ENCODE measurements around the gene SEMA6A.

SEMA6A gene, protein sequence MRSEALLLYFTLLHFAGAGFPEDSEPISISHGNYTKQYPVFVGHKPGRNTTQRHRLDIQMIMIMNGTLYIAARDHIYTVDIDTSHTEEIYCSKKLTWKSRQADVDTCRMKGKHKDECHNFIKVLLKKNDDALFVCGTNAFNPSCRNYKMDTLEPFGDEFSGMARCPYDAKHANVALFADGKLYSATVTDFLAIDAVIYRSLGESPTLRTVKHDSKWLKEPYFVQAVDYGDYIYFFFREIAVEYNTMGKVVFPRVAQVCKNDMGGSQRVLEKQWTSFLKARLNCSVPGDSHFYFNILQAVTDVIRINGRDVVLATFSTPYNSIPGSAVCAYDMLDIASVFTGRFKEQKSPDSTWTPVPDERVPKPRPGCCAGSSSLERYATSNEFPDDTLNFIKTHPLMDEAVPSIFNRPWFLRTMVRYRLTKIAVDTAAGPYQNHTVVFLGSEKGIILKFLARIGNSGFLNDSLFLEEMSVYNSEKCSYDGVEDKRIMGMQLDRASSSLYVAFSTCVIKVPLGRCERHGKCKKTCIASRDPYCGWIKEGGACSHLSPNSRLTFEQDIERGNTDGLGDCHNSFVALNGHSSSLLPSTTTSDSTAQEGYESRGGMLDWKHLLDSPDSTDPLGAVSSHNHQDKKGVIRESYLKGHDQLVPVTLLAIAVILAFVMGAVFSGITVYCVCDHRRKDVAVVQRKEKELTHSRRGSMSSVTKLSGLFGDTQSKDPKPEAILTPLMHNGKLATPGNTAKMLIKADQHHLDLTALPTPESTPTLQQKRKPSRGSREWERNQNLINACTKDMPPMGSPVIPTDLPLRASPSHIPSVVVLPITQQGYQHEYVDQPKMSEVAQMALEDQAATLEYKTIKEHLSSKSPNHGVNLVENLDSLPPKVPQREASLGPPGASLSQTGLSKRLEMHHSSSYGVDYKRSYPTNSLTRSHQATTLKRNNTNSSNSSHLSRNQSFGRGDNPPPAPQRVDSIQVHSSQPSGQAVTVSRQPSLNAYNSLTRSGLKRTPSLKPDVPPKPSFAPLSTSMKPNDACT

DNA sequence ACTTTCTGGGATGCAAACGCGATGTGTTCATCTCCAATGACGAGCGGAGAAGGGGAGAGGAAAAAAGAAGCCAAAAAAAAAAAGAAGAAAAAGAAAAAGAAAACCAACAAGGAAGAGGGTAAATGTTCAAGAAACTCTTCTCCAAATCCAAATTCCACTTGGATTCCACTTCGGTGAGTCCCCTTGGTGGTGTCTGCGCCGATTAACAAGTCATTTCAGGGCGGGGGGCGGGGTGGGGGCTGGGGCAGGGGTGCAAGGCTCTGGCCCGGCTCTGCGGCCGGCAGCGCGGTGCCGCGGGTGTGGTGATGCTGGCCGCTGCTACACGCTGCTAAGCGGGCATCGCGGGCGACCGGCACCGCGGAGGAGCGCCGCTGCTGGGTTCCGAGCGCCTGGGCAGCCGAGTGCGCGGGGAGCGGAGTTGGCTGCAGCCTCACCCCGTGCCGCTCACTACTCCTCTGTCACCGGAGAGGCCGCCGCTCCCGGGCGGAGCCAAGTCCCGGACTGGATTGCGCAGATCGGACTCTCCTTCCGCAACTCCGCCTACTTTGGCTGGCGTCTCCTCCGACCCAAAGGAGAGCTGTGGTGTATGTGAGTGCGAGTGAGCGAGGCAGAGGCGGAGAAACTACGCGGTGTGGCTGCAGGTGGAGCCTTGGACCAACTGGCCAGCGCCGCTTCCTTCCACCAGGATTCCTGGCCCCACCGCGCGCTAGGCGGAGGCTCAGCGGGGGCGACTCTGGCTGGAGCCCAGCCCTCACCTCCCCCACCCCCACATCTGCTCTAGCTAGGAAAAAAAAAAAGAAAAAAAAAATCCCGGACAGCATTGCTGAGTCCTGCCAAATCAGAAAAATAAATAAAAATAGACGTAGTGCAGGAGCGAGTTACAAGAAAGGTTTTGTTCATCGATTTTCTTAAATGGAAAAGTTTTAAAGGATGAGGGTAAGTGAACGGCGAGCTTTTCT, at the start of gene SEMA6A:
Gene SEMA6A, minus strand, starts transcription at position 457 of the 959 bp plus-strand sequence. CDS start 69,879 bp downstream, outside the sequence.
- DNase-seq, result no peak

DNA sequence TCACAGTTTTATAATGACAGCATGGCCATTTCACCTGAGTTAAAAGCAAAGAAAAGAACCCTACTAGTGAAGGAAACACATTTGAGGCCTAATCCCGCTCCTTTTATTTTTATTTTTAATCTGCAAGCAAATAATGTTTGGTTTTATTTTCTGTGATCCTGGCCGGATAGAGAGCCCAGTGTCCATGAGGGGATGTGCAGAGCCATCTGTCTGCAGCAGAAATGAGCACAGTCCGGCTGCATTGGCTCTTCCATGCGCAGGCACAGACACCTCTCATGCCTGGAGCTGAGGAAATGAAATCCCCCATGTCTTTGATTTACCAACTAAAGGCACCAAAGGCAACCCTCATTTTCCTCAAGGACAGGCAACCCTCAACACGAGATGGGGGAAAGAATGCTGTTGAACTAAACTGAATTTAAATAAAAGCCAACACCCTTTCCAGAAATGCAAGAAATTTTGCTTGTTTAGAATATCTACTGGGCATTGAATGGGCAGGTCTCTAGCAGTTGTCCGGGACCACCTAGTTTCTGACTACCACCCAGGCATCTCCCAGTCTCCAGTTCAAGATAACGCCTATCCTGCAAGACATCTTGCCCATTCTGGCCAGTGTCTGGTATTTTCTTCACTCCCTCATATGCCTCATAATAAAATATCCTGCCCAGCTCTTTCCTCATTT, 47.9 kb upstream of the SEMA6A start:
- no peak for DNase-seq

DNA sequence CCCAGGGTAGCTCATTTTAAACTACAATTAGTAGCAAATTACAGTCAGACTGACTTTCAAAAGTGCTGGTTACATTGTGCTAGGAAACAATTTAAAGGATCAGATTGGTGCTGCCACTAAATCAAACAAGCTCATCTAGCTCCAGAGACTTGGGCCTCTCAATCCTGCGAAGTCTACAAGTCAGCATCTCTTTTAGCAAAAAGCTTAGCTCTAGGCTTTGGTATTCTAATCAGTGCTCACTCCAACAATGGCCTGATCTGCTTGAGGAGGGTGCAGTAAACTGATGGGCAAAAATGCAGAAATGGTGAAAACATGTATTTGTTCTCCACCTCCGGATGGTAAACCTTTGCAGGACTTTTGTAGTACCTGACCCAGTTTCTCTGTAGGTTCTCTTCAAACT, 47.0 kb upstream of the SEMA6A start:
- DNase-seq, result no peak

DNA sequence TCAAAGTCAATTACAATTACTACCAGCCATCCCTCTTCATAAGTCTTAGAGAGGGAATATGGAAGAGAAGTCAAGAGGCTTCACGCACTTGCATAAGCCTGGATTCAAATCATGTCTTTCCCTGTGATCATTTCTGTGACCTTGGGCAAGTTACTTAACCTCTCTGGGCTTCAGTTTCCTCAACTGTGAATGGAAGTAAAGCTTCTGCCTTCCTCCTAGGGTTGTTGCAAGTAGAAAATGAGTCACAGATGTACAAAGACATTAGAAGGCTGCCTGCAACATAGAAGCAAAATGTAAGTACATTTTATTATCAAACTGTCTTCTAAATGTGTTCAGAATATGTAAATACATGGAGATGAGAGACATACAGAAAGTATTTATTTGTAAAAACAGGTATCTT, 42.3 kb upstream of the SEMA6A start:
- DNase-seq, result no peak

DNA sequence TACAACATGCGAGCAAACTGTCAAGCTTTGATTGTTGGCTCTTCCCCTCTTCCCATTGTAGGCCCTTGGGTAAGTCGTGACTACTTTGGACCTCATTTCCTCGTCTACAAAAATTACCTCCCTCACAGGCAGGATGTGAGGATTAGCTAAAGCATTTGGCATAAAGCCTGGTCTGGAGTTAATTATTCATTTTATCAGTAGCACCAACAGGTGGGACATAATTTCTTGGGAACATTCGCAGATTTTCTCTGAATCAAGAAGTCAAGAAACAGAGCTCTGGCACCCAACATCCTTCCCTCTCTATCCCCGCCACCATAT, 39.9 kb upstream of the SEMA6A start:
- no peak for DNase-seq

DNA sequence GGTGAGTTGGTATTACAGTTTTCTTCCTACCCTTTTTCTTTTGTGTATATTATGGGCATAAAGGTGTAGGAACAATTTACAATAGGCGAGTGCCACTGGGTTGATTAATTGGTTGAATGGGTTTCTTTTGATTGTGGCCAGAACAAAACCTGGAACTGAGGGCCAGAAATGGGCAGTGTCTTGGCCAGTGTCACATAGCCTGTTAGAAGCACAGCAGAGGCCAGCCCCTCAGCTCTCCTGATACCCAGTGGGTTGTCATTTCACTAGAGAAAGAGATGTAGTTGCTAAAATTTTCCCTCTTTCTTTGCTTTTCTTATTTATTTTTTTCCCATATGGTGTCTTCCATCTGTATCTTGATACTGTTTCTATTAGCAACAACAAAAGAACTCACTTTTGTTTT, 38.8 kb upstream of the SEMA6A start:
- DNase-seq, result no peak

DNA sequence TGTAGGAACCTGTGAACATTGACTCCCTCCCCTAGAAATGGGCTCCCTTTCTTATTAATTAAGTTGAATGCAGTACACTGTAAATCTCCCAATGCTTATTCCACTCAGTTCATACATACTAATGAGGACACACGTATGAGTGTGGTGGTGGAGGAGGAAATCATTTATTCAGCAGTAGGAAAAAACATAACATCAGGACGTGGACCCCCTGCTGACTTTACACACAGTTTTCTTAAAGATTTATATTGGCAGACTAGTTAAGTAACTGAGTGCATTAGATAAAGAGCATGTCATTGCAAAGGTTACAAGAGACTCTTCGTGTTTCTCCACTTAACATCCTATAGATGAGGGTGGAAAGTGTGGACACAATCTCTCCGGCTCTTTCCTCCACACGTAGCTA, 37.8 kb upstream of the SEMA6A start:
- no peak for DNase-seq

DNA sequence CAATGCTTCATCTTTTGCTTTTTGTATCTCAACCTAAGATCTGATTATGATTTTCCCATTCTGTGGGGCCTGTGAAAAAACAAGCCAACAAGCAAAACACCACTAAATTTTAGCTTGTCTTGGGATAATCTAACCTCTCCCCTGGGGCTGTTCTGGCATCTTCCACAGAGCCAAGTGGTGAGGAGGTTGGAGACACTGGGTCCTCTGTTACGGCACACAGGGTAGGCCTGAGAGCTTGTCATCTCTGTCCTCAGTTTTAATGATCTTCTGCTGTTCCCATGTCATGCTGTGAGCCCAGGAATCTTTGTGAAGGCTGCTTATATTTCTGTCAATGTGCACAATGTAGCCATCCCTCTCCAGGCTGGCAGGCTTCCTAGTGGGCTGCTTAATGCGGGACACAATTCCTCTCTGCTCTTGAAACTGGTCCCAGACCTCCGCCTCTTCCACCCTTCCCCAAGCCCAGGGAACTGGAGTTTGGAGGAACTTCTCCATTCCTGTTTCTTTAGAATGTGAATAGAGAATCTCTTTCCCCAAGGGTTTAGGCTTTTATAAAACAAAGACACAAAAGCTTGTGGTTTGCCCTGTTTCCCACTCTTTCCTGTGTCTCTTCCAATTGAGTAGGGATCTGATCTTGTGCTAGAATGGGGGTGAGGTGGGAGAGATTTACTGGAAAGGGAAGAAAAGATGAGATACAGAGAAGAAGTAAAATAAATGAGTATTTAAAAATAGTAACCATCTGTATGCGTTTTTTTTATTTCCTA, 30.9 kb upstream of the SEMA6A start:
- no peak for DNase-seq

DNA sequence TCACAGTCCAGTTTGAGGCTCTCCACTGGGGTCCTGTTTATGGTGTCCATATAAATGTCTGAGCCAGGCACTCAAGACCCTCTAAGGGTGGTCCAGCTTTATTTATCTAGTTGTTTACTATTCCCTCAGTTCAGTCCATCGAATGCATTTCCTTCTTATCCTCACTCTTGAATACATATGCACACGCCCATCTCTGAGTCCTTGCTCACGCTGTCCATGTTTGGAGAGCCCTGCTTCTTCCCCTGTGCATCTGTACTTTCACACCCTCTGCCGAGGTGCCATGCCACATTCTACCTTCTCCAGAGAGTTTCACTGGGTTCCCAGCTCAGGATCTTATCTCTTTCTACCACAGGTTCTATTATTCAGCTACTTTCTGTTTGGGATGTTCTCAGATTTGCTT, 30.2 kb upstream of the SEMA6A start:
- no peak for DNase-seq

DNA sequence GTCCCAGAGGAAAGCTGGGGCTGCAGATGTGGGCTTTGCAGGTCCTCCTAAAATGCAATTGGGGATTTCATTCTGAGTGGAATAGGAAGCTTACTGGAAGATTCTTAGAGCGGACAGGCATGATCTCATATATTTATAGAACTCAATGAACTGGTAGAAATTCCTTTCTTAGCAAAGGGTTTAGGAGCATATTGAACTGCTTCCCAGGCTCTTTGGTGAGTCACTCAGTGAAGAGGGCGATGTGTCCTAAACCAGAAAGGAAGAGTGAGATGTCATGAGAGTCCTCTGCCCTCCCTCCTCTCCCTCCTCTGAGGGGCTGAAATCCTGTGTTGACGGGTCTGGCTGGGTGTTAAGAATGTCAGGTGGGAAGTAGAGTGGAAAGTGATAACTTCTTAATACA, 26.3 kb upstream of the SEMA6A start:
- no peak for DNase-seq

DNA sequence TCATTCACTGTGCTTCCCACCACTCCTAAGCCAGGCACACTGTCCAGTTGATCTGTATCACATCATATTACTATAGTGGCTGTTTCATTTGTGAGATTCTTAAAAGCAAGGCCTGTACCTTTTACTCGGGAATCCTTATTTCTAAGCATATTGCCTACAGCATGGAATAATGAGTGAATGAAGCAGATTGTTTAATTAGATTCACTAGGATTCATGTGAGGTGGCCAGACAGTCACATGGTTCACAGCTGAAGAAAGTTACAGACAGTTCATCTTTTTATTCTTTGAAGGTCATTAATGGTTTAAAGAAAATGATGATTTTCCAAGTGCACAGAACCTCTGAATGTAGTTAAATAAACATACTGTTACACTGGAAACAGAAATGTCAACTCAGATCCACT, 24.3 kb upstream of the SEMA6A start:
- DNase-seq, result no peak

DNA sequence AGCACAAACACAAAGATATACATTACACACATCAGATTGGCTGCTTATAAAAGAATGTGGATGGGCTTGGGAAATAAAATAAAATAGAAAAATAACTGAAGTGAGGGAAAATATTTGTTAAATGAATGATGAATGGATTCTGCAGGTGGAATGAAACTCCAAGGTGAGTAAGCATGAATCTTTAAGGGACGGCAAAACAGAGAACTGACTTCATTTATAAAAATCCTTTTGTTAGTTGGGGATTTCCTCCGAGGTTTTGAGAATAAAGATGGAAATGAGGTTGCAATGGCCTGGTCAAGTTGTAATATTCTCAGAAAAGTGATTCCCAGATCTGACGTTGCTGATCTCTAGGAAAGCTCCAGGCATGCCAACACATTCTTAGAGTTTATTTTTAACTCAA, 20.9 kb upstream of the SEMA6A start:
- no peak for DNase-seq

DNA sequence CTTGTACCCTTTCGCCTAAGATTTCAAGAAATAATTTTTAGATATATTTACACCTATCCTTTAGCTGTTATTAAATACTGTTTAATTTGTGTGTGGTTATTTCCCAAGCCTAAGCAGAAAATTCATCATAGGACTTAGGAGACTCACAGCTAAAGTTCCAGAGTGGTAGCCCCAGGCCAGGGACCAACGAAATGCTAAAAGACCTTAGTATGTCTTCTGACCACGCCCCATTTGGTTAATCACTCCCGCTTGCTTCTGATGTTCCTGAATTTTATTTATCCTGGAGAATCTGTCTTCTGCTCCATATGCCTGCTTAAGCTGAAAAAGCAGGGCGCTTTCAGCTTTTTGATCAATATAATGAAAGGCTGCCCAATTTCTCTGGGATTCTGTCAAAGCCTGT, 18.7 kb upstream of the SEMA6A start:
- no peak for DNase-seq

DNA sequence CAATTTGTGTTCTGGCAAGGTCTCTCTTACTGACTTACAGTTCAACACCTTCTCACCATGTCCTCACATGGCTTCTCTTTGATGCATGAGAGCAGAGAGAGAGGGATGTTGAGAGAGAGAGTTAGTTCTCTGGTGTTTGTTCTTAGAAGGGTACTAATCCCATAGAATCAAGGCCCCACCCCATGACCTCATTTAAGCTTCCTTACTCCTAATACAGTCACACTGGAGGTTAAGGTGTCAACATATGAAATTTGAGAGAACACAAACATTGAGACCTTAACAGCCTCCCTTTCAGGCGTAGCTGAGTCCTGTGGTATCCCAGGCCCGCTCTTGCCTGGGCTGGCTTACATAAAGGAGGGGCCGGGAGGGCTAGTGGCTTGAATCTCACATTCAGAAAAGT, 10.6 kb upstream of the SEMA6A start:
- no peak for DNase-seq

DNA sequence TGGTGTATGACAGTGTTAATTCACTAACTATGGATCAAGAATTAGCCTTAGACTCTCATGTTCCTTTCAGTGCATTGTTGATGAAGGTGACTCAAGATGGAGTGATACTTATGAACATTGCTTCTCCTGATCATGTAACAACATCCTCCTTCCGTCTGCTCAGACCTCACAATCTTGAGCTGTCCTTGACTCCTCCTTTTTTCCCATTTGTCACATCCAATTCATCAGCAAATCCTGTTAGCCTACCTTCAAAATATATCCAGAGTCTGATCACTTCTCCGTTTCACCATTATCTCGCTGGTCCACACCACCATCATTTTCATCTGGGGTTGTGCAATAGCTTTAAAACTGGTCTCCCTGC, 9.2 kb upstream of the SEMA6A start:
- DNase-seq, result no peak

DNA sequence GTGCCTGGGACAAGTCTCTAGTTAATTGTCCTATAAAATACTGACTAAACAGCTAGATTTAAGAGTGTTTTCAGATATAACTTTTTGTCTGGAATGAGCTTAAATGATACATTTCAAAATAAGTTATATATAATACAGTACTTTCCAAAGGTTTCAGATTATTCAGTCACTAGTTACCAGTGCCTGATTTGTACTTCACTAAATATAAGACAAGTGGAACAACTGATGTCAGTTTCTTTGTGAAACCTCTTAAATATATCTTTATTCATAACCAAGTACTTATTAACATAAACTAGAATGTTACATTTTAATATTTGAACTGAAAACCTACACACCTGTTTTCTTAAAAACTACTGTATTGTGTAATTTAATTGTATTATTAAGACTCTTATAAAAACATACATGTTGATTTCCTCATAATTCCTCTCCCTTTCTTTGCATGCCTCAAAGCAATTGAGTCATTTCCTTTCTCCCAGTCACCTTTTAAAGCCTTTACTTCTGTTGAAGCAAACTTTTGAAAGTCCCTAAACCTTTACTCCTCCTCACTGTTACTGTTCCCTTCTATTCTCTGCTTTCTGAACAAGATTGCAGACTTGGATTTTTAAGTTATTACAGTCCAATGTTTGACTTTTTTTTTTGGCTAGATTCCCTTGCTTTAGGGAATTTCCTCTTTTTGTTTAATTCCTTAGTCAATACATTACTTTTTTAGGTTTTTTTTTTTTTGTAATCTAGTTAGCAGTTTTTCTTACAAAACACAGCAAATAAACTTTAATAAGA, 8.7 kb upstream of the SEMA6A start:
- no peak for DNase-seq

DNA sequence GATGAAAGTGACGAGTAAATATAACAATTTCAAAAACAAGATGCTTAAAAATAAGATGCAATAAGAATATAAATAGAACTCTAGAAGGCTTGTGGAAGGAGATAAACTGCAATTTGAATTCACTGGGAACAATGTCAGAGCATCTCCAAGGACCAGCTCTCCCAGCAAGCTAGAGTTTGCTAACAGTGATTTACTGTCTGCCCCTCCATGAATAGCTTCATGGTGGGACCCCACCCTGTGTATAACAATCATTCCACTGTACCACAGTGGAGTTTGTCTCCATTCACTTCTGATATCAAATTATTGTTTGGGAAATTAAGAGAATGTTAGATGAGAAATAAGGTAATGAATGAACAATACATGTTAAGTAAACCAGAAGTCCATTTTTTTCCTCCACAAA, 7.3 kb upstream of the SEMA6A start:
- no peak for DNase-seq

DNA sequence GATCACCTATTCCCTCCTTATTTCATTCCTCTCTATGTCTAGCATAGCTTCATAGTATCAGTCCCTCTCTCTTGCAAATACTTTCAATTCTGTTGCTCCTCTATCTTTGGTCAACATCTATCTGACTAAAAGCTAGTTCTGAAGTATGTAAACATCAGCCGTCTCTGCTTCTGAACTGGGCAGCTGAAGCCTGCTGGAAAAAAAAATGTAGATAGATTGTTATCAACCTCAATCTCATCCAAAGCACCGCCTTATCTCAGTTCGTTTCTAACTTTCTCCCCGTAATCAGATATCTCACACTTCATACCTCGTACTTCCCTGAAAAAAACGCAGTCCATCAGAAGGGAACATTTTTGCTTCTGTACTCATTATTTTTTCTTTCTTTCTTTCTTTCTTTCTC, 4.5 kb upstream of the SEMA6A start:
- no peak for DNase-seq

DNA sequence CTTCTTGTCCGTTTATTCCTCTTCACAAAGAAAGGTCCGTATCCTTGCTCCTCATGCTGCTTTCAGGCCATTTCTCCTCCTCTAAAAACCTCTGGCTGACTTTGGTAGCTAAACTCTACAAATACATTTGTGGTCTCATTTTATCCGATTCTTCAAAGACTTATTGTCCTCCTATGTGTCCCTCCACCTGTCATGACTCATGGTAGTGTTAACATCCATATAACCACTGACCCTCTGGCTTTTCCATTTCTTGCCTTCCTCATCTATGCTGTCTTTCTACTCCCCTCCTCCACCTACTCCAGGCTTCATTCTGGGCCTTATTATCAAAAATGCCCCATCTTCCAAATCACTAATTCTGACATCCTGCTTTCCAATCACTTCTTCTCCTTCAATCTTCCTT, 4.1 kb upstream of the SEMA6A start:
- DNase-seq, result no peak

DNA sequence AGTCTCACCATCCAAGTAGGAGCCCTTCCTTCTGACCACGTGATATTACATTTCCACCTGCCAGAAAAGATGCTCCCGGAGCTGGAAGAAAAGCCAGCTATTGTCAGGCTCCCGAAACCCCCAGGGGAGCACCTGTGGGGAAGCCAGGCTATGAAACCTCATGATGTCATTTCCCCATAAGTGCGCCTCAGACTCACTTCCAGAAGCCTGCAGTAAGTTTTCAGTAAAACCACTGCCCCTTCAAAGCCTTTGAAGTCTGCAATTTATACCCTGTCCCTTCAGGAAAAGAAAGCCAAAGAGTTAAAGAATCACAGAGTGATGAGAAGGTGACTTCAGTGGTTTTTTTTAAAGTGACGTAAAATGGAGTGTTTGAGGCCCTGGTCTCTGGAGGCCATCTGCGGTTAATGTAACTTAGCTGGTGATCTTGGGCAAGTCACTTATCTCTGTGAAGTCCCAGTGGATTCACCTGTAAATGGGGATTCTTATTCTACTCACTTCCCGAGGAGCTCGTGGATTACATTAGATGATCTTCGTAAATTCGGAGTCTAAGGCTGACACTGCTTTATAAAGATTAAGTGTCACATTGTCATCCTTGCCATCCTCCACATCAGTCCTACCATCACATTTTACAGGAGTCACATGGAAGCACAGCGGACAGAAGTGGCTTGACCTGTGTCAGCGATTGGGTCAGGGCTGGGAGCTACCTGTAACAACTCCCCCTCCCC, 2.6 kb upstream of the SEMA6A start:
- DNase-seq, result no peak

All from activated gamma-delta T cell treated with Interleukin-2 at 50 U/mL for 16 hours (primary cell).